ENCODE results near the gene ARHGEF3.
"Not testable (repeated sequence)": the region's sequence is repeated elsewhere in the genome, so short reads cannot be mapped to it uniquely, and the experiment has no call there.

ARHGEF3 gene

GRCh38 chr3:56720849-56721248, 80.9 kb downstream of the ARHGEF3 start:
- no peak for DNase-seq

DNA sequence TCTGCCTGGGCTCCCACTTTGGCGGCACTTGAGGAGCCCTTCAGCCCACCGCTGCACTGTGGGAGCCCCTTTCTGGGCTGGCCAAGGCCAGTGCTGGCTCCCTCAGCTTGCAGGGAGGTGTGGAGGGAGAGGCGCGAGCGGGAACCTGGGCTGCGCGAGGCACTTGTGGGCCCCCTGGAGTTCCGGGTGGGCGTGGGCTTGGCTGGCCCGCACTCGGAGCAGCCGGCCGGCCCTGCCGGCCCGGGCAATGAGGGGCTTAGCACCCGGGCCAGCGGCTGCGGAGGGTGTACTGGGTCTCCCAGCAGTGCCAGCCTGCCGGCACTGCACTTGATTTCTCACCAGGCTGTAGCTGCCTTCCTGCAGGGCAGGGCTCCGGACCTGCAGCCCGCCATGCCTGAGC, 82.9 kb downstream of the ARHGEF3 start:
- not testable (repeated sequence) for DNase-seq

DNA sequence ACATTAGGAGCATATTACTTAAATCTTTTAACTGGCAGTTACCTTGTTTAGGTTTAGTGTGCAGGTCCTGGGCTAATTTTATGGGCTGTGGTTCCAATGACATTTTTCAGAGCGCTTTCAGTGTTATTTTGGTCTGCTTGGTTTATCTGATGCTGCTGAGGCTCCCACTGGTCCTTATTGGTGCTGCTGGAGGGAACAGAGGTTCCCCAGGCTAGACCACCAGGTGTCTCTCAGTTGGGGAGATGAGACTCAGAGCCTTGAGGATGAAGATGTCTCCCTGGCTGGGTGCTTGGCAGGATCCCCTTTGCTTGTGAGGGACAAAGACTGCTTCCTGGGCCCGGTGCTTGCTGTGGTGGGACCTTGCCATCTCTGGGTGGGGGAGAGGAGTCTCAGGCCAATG, 90.4 kb downstream of the ARHGEF3 start:
- no peak for DNase-seq

DNA sequence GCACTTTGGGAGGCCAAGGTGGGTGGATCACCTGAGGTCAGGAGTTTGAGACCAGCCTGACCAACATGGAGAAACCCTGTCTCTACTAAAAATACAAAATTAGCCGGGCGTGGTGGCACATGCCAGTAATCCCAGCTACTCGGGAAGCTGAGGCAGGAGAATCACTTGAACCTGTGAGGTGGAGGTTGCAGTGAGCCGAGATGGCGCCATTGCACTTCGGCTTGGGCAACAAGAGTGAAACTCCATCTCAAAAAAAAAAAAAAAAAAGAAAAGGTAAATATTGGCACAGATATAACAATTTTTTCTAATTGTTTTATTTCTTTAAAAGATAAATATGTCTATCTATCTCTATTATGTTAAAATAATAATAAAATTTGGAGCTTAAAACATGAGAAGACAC, 94.3 kb downstream of the ARHGEF3 start:
- DNase-seq: not testable (repeated sequence)

- DNase-seq: no peak
These were observed 95.1 kb downstream of the ARHGEF3 start for GRCh38 chr3:56706629-56707028.

- no peak for DNase-seq
These were observed 97.0 kb downstream of the ARHGEF3 start for GRCh38 chr3:56704706-56705105.

DNA sequence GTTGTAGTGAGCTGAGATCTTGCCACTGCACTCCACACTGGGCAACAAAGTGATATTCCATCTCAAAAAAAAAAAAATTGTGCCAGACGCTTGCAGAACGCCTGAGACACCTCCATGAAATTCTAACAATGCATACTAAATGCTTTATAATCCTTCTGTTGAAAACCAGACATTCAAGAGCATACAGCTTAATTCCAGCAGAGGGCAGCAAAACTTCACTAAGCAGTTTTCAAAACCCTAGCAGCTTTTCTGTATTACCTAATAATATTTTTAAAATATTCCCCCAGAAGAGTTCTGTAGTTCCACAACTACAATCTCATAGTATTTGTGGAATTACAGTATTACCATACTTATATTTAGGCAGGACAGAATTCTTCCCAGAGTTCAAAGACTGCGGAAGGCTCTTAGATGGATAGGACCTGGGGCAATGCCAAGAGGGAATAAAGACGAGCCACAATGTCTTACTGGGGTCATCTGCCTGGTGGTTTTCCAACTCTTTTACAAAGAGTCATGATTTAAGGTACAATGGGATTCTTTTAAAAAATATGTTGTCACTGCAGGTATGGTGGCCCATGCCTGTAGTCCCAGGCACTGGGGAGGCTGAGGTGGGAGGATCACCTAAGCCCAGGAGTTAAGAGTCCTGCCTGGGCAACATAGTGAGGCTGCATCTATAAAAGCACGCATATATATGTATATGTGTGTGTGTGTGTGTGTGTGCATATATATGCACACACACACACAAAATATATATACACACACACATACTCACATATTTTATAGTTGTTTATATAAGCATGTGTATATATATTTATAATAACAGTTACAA, 99.0 kb downstream of the ARHGEF3 start:
- peak; percentile 87 to 91 for DNase-seq

GRCh38 chr3:56700151-56700550, 101.6 kb downstream of the ARHGEF3 start:
- DNase-seq: no peak

DNA sequence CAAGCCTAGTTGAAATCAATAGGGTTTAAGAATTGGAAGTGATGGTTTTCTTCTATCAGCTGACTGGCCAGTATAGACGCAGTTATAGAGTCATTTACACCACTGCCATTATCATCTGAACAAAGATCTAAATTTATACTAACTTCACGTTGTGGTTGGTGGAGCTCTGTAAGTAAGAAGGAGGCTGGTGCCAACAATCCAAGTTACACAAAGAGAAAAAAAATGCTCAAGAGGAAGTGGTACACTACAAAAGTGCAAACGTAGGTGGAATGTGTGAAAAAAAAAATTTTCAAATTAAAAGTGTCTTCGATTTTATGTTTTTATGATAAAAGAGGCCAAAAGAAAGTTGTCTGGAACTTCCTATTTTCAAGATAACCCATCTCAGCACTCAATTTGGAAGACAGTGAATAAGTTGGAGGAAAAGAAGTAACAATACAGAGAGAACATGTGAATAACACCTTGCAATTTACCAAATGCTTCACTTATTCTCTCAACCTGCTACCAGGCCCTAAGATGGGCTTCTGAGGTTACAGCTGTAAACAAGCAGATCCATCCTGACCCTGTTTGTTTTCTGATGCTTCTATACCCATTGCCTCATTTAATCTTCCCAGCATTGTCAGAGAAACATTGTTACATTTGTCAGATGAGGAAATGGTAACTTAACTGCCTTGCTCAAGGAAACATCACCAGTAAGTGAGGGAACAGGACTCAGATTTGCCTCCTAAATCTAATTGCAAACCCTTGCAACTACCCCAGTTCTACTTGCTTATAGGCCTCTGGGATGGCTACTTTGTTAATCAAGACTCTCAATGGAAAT, 106.7 kb downstream of the ARHGEF3 start:
- no peak for DNase-seq

DNA sequence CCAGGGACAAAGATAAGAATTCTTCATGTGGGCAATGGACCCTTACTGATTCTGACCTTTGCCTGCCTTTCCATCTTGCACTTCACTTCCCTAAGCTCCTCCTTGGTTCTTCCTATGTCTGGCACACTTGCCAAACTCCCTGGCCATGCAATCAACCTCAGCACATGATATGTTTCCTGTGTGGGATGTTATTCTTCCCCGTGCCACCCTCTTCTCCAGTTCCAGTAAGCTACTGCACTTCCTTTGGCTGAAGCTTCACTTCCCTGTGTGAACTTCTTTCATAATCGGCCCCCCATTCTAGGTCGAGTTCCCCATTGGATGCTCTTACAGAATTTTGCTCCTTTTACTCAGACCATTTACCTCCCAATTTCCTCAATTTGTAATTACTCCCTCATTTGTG, 108.0 kb downstream of the ARHGEF3 start:
- peak; percentile 98 to 99 for DNase-seq

GRCh38 chr3:56692520-56693433, 109.0 kb downstream of the ARHGEF3 start:
- peak in 1 of 2 experiments; percentile 41 for DNase-seq

DNA sequence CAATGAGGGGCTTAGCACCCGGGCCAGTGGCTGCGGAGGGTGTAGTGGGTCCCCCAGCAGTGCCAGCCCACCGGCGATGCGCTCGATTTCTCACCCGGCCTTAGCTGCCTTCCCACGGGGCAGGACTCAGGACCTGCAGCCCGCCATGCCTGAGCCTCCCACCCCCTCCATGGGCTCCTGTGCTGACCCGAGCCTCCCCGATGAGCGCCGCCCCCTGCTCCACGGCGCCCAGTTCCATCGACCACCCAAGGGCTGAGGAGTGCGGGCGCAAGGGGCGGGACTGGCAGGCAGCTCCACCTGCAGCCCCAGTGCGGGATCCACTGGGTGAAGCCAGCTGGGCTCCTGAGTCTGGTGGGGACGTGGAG, 109.8 kb downstream of the ARHGEF3 start:
- not testable (repeated sequence) for DNase-seq

- no peak for DNase-seq
These were observed 110.4 kb downstream of the ARHGEF3 start for GRCh38 chr3:56691165-56692000.

GRCh38 chr3:56689303-56689702, 112.4 kb downstream of the ARHGEF3 start:
- DNase-seq: no peak

GRCh38 chr3:56688191-56688590, 113.6 kb downstream of the ARHGEF3 start:
- no peak for DNase-seq

DNA sequence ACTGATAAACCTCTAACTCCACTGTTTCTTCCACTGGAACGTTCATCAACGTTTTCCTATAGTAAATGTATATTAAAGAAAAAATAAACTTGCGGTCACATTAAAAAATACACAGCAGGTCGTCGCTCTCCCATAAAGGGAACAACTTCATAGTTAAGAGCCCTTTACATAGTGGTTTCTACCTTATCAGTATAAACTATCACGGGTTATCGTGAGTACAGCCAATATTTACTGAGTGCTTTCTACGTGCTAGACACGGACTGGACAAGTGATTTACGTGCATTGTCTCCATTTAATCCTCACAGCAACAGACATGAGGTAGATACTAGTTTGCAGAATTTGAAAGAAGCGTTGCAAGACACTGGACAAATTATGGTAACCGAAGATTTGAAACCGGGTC, 117.7 kb downstream of the ARHGEF3 start:
- no peak for DNase-seq

DNA sequence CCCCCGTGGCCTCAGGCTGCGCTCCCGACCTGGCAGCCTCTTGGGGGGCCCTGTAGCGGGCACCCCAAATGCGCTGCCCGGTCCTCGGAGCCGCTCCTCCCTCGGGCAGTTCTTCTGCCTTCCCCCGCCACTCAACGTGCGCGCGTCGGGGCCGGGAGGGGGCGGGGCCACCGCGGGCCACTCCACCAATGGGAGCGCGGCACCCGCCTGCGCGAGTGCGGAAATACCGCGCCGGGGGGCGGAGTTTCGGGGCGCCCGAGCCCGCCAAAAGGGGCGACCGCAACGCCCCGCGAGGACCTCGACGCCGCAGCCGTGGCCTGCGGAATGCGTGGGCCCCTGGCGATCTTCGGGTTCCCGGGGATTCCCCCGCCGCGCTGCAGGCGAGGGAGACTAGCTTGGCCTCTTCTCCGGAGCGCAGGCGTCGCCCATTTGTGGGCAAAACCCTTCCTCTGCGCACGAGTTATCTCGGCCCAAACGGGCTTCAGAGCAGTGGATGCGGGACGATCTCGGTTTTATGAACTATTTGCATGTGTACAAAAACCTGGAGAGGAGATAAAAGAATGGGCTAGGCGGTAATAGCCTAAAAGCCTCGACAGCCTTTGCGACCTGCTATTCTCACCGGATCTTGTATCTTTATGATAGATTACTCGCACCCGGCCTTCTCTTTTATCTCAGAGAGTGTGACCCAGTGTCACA, 118.5 kb downstream of the ARHGEF3 start, which contains the start of gene TASOR:
Gene TASOR (minus strand): TSS at position 144 of the 696 bp plus-strand sequence. CDS start 259 bp downstream, outside the sequence.
- DNase-seq: peak; percentile 67 to 78

GRCh38 chr3:56682462-56683121, 119.2 kb downstream of the ARHGEF3 start:
- peak; percentile 77 to 80 for DNase-seq

DNA sequence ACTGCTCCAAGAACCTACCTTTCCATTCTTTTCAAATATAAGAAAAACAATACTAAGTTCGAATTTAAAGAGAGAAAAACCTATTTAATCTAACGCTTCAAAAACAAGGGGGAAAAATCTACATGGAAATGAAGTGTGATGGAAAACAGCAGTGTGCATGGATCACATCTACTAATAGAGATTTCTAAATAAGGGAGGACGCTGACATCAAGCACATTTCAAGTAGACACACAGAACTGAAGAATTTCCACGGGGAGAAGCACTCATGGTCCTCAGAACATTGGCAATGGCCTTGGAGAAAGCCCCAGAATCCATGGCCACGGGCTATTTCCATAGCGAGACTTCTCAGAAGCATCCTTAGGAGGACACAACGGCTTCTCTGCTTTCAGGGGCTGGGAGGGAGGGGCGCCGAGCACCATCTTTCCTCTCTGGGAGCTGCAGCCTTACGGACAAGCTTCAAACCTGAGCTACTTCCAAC, 119.7 kb downstream of the ARHGEF3 start:
- no peak for DNase-seq

GRCh38 chr3:56680054-56680580, 121.6 kb downstream of the ARHGEF3 start:
- no peak for DNase-seq
